ENCODE measurements around the gene ASTN2. TPM values are rescaled to one million over a fixed set of nuclear protein-coding genes. Genes with fewer than 3 reads are reported as not detected.

ASTN2 gene
- total and polyA plus RNA-seq, 2 experiments from 2014 or later: 5.8 to 7.5 TPM

DNA sequence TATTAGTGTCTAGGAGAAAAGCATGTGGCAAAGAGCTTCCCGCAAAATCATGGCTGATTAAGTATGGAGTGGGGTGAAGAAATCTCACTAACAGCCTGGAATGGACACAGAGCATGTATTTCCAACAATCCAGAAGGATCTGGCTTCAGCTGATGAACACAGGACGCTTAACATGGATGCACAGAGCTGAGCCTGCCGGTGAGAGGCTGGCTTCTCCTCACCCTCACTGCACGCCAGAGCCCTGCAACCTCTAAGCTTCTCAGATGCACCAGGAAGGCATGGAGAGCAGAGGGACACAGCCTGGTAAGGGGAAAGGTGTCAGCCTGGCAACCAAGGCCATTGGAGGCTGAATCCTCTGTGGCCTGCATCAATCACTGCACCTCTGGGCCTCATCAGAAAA lies 429.3 kb downstream of the ASTN2 start:
- 46 to 47% methylated on average over 4 of the region's 4 CpGs for WGBS, 2 experiments (ENCODE audit: low coverage in 1 of 2, low lambda C conversion rate in 2 of 2, missing lambda C conversion rate in 2 of 2)
- Histone ChIP-seq H3K79me2 (ENCODE audit: insufficient read depth) (no peaks in the 10 kb centered on the region), H3K4me3 (no peak overlapping the region), H4K20me1 (ENCODE audit: insufficient read depth) (no peaks in the 10 kb centered on the region), H3K27me3 (replicated peaks; ENCODE audit: insufficient read depth) (no peaks in the 10 kb centered on the region), H3K9ac (no peak overlapping the region), H3K9me3 (ENCODE audit: low read depth) (no peaks in the 10 kb centered on the region), H3K36me3 (ENCODE audit: low read depth) (no peaks in the 10 kb centered on the region), H2AFZ (no peak overlapping the region), H3K4me1 (ENCODE audit: insufficient read depth) (no peaks in the 10 kb centered on the region), H3K9me2 (ENCODE audit: insufficient read depth) (no peaks in the 10 kb centered on the region), H3K4me2 (ENCODE audit: unreplicated experiment) (no peak overlapping the region), H3F3A (ENCODE audit: insufficient read depth) (no peaks in the 10 kb centered on the region), H3K27ac (no peak overlapping the region)
- in situ Hi-C loops (cut with MboI): no loop called here
- TF ChIP-seq EZH2 (IDR thresholded peaks at IDR 0.05; ENCODE audit: insufficient read depth, poor library complexity, severe bottlenecking): no peak
- no peak for TF ChIP-seq EZH2phosphoT487 (IDR thresholded peaks at IDR 0.05; ENCODE audit: insufficient read depth, low read depth)
- no peak for DNase-seq

DNA sequence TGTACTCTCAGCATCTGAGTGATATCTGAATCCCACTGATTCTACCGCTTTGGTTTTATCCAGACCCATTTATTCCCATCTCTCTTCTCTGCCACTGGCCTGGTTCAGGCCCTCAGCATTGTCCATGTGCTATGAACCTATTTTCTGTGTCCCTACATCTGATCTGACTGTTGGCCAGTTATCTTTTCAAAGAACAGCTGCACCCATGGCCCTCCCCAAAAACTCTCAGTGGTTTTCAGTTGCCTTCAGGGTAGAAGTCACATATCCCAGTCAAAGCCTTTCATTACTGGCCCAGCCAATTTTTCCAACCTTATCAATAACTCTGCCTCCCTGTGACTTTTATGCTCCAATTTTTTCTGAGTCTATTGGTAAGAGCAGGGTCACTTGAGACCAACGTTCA lies 430.7 kb downstream of the ASTN2 start:
- in situ Hi-C loops (cut with MboI): no loop called here
- Histone ChIP-seq H2AFZ (no peak overlapping the region), H4K20me1 (ENCODE audit: insufficient read depth) (no peaks in the 10 kb centered on the region), H3K79me2 (ENCODE audit: insufficient read depth) (no peaks in the 10 kb centered on the region), H3K27me3 (replicated peaks; ENCODE audit: insufficient read depth) (no peaks in the 10 kb centered on the region), H3K4me1 (ENCODE audit: insufficient read depth) (no peaks in the 10 kb centered on the region), H3K9me2 (ENCODE audit: insufficient read depth) (no peaks in the 10 kb centered on the region), H3K9me3 (ENCODE audit: low read depth) (no peaks in the 10 kb centered on the region), H3F3A (ENCODE audit: insufficient read depth) (no peaks in the 10 kb centered on the region), H3K27ac (no peak overlapping the region), H3K4me3 (no peak overlapping the region), H3K9ac (no peak overlapping the region), H3K4me2 (ENCODE audit: unreplicated experiment) (no peak overlapping the region), H3K36me3 (ENCODE audit: low read depth) (no peaks in the 10 kb centered on the region)
- DNase-seq: no peak
- 30 to 36% methylated on average over 2 of the region's 2 CpGs for WGBS, 2 experiments (ENCODE audit: low coverage in 1 of 2, low lambda C conversion rate in 2 of 2, missing lambda C conversion rate in 2 of 2)
- TF ChIP-seq EZH2 (IDR thresholded peaks at IDR 0.05; ENCODE audit: insufficient read depth, poor library complexity, severe bottlenecking): no peak

DNA sequence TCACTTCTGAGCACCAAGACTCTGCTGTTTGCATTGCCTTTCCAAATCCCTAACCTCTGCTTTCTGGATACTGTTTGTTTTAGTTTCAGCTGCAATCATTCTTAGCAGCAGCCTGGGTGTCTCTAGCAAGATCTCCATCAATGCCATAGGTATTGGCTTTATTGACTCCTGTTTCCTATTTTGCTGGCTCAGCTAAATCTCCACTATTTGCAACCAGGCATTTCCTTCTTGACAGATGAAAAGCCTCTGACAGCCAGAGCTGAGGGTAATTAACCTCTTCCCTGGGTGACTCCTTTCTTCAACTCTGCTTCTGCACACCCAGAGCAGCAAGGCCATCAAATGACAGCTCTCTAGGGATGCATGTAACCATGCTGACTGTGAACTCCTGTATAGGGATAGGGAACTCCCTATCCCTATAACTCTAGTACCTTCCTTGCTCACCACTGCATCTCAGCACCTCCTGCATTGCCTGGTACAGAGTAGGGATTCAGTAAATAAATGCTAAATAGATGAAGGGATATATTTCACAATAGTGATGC lies 434.2 kb downstream of the ASTN2 start:
- no peak overlapping the region for H3K9ac ChIP-seq
- H4K20me1 ChIP-seq (ENCODE audit: insufficient read depth): no peaks in the 10 kb centered on the region
- H3K36me3 ChIP-seq (ENCODE audit: low read depth): no peaks in the 10 kb centered on the region
- no peaks in the 10 kb centered on the region for H3F3A ChIP-seq (ENCODE audit: insufficient read depth)
- H3K9me2 ChIP-seq (ENCODE audit: insufficient read depth): no peaks in the 10 kb centered on the region
- no peaks in the 10 kb centered on the region for H3K27me3 ChIP-seq (replicated peaks; ENCODE audit: insufficient read depth)
- in situ Hi-C loops (cut with MboI): no loop called here
- no peak for DNase-seq
- no peaks in the 10 kb centered on the region for H3K79me2 ChIP-seq (ENCODE audit: insufficient read depth)
- no peak for TF ChIP-seq EZH2phosphoT487 (IDR thresholded peaks at IDR 0.05; ENCODE audit: insufficient read depth, low read depth)
- TF ChIP-seq EZH2 (IDR thresholded peaks at IDR 0.05; ENCODE audit: insufficient read depth, poor library complexity, severe bottlenecking): no peak
- no peak overlapping the region for H3K4me3 ChIP-seq
- no peaks in the 10 kb centered on the region for H3K9me3 ChIP-seq (ENCODE audit: low read depth)
- H3K4me1 ChIP-seq (ENCODE audit: insufficient read depth): no peaks in the 10 kb centered on the region
- H3K27ac ChIP-seq: no peak overlapping the region
- H2AFZ ChIP-seq: no peak overlapping the region
- no peak overlapping the region for H3K4me2 ChIP-seq (ENCODE audit: unreplicated experiment)

DNA sequence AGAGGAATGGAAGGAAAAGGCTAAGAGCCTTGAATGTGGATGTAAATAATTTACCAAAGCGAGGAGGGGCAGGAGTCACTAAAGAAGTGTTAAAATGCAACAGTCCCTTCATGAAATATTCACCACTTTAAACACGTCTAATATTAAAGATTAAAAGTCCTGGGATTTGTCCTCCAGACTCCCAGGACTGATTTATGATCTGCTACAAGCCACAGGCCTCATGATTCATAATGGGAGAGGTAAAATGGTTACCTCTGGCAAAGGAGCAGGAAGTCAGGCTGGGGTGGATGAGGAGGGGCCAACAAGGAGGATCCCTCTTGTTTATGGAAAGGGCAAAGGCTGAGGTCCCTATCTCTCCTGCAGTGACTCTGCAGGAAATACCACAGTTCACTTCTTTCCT lies 435.4 kb downstream of the ASTN2 start:
- H3F3A ChIP-seq (ENCODE audit: insufficient read depth): no peaks in the 10 kb centered on the region
- H3K9ac ChIP-seq: no peak overlapping the region
- H3K4me3 ChIP-seq: no peak overlapping the region
- H2AFZ ChIP-seq: no peak overlapping the region
- no peak overlapping the region for H3K4me2 ChIP-seq (ENCODE audit: unreplicated experiment)
- WGBS, 2 experiments (ENCODE audit: low coverage in 1 of 2, low lambda C conversion rate in 2 of 2, missing lambda C conversion rate in 2 of 2): 26 to 28% methylated on average over 2 of the region's 2 CpGs
- no peaks in the 10 kb centered on the region for H4K20me1 ChIP-seq (ENCODE audit: insufficient read depth)
- in situ Hi-C loops (cut with MboI): no loop called here
- no peaks in the 10 kb centered on the region for H3K79me2 ChIP-seq (ENCODE audit: insufficient read depth)
- no peaks in the 10 kb centered on the region for H3K27me3 ChIP-seq (replicated peaks; ENCODE audit: insufficient read depth)
- H3K9me3 ChIP-seq (ENCODE audit: low read depth): no peaks in the 10 kb centered on the region
- no peaks in the 10 kb centered on the region for H3K36me3 ChIP-seq (ENCODE audit: low read depth)
- no peaks in the 10 kb centered on the region for H3K4me1 ChIP-seq (ENCODE audit: insufficient read depth)
- no peak for TF ChIP-seq EZH2phosphoT487 (IDR thresholded peaks at IDR 0.05; ENCODE audit: insufficient read depth, low read depth)
- TF ChIP-seq EZH2 (IDR thresholded peaks at IDR 0.05; ENCODE audit: insufficient read depth, poor library complexity, severe bottlenecking): no peak
- no peak overlapping the region for H3K27ac ChIP-seq
- no peak for DNase-seq
- no peaks in the 10 kb centered on the region for H3K9me2 ChIP-seq (ENCODE audit: insufficient read depth)

DNA sequence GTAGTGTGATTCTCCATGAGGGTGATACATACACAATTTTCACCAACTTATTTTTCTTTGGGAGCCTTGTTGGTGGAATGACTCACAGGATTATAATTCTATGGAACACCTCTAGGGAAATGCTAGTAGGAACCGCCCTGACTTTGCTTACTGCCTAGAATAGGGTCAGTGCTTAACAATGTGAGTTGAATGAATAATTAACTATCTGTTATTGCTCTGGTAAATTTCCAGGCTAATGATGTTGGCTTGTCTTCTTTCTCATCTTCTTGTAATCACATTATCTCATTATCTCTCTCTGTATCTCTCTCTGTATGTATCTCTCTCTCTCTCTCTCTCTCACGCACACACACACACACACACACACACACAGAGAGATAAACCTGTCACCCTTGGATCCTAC lies 436.7 kb downstream of the ASTN2 start:
- no peaks in the 10 kb centered on the region for H3F3A ChIP-seq (ENCODE audit: insufficient read depth)
- TF ChIP-seq EZH2phosphoT487 (IDR thresholded peaks at IDR 0.05; ENCODE audit: insufficient read depth, low read depth) (no peak), EZH2 (IDR thresholded peaks at IDR 0.05; ENCODE audit: insufficient read depth, poor library complexity, severe bottlenecking) (no peak)
- H4K20me1 ChIP-seq (ENCODE audit: insufficient read depth): no peaks in the 10 kb centered on the region
- H3K4me1 ChIP-seq (ENCODE audit: insufficient read depth): no peaks in the 10 kb centered on the region
- H3K79me2 ChIP-seq (ENCODE audit: insufficient read depth): no peaks in the 10 kb centered on the region
- no peaks in the 10 kb centered on the region for H3K9me3 ChIP-seq (ENCODE audit: low read depth)
- WGBS, 2 experiments (ENCODE audit: low coverage in 1 of 2, low lambda C conversion rate in 2 of 2, missing lambda C conversion rate in 2 of 2): 59 to 74% methylated on average over 2 of the region's 2 CpGs
- no peak overlapping the region for H2AFZ ChIP-seq
- no peaks in the 10 kb centered on the region for H3K27me3 ChIP-seq (replicated peaks; ENCODE audit: insufficient read depth)
- no peaks in the 10 kb centered on the region for H3K36me3 ChIP-seq (ENCODE audit: low read depth)
- DNase-seq: no peak
- no peaks in the 10 kb centered on the region for H3K9me2 ChIP-seq (ENCODE audit: insufficient read depth)
- in situ Hi-C loops (cut with MboI): no loop called here
- H3K4me3 ChIP-seq: no peak overlapping the region
- H3K27ac ChIP-seq: no peak overlapping the region
- no peak overlapping the region for H3K4me2 ChIP-seq (ENCODE audit: unreplicated experiment)
- no peak overlapping the region for H3K9ac ChIP-seq

Data from GM23248 (cell line).